ENCODE results near the gene HK2. TPM values are rescaled to one million over a fixed set of nuclear protein-coding genes. Genes with fewer than 3 reads are reported as not detected.
"Not testable (repeated sequence)": the region's sequence is repeated elsewhere in the genome, so short reads cannot be mapped to it uniquely, and the experiment has no call there.

The HK2 gene
- total and polyA plus RNA-seq, 2 experiments from 2014 or later = 24.2 to 25.3 TPM

- no peak overlapping the region for H3K4me2 ChIP-seq (ENCODE audit: unreplicated experiment)
- no peak overlapping the region for H3K27ac ChIP-seq
- H4K20me1 ChIP-seq (ENCODE audit: insufficient read depth) = no peaks in the 10 kb centered on the region
- H3K79me2 ChIP-seq (ENCODE audit: insufficient read depth) = no peaks in the 10 kb centered on the region
- H3K4me1 ChIP-seq (ENCODE audit: insufficient read depth) = peaks cover 59% of the 10 kb centered on the region
- no peak overlapping the region for H3K4me3 ChIP-seq
- peaks cover 66% of the 10 kb centered on the region for H3F3A ChIP-seq (ENCODE audit: insufficient read depth)
- H3K27me3 ChIP-seq (replicated peaks; ENCODE audit: insufficient read depth) = no peaks in the 10 kb centered on the region
- in situ Hi-C loops (cut with MboI) = no loop called here
- no peaks in the 10 kb centered on the region for H3K9me3 ChIP-seq (ENCODE audit: low read depth)
- H3K9ac ChIP-seq = no peak overlapping the region
- no peak overlapping the region for H2AFZ ChIP-seq
- peaks cover 49% of the 10 kb centered on the region for H3K36me3 ChIP-seq (ENCODE audit: low read depth)
- TF ChIP-seq EZH2 (IDR thresholded peaks at IDR 0.05; ENCODE audit: insufficient read depth, poor library complexity, severe bottlenecking) (no peak), EZH2phosphoT487 (IDR thresholded peaks at IDR 0.05; ENCODE audit: insufficient read depth, low read depth) (no peak)
- DNase-seq = no peak
- no peaks in the 10 kb centered on the region for H3K9me2 ChIP-seq (ENCODE audit: insufficient read depth)
- 98% methylated on average over 8 of the region's 8 CpGs for WGBS, 2 experiments (ENCODE audit: low coverage in 1 of 2, low lambda C conversion rate in 2 of 2, missing lambda C conversion rate in 2 of 2)
Measured at GRCh38 chr2:74890711-74891110, 56.8 kb downstream of the HK2 start.

DNA sequence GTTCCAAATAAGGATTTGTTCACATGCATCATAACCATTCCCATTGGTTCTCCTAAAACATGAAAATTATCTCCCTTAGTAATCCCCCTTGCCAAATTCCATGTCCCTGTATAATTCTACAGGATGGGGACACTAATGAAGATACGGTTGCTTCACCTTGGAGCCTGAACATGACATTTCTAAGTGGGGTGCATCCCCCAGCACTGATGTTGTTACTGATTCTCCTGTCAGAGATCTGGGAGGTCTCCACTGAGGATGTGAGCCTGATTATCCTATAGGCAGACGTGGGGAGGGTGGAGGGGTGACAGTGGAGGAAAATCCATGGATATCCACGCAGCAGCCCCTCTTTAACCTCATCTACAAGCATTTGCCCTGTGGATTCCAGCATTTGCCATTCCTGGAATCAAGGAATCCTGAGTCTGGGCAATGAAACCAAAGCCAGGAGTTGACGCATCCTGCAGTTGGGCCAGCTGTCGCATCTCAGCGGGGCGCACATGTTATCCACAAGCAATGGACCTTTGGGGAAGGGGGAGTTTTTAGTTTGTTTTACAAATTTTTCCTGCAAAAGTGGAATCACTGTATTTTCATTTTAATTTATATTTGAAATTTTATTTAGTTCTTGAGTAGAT lies 57.3 kb downstream of the HK2 start:
- peaks cover 49% of the 10 kb centered on the region for H3K36me3 ChIP-seq (ENCODE audit: low read depth)
- H3K4me3 ChIP-seq = no peak overlapping the region
- H3K4me2 ChIP-seq (ENCODE audit: unreplicated experiment) = no peak overlapping the region
- WGBS, 2 experiments (ENCODE audit: low coverage in 1 of 2, low lambda C conversion rate in 2 of 2, missing lambda C conversion rate in 2 of 2) = 79 to 83% methylated on average over 7 of the region's 7 CpGs
- no peaks in the 10 kb centered on the region for H3K9me2 ChIP-seq (ENCODE audit: insufficient read depth)
- peaks cover 59% of the 10 kb centered on the region for H3K4me1 ChIP-seq (ENCODE audit: insufficient read depth)
- TF ChIP-seq EZH2 (IDR thresholded peaks at IDR 0.05; ENCODE audit: insufficient read depth, poor library complexity, severe bottlenecking) (no peak), EZH2phosphoT487 (IDR thresholded peaks at IDR 0.05; ENCODE audit: insufficient read depth, low read depth) (no peak)
- H3F3A ChIP-seq (ENCODE audit: insufficient read depth) = peaks cover 63% of the 10 kb centered on the region
- no peaks in the 10 kb centered on the region for H4K20me1 ChIP-seq (ENCODE audit: insufficient read depth)
- H3K27me3 ChIP-seq (replicated peaks; ENCODE audit: insufficient read depth) = no peaks in the 10 kb centered on the region
- H3K9me3 ChIP-seq (ENCODE audit: low read depth) = no peaks in the 10 kb centered on the region
- in situ Hi-C loops (cut with MboI) = no loop called here
- H3K9ac ChIP-seq = no peak overlapping the region
- no peaks in the 10 kb centered on the region for H3K79me2 ChIP-seq (ENCODE audit: insufficient read depth)
- no peak overlapping the region for H3K27ac ChIP-seq
- no peak overlapping the region for H2AFZ ChIP-seq
- DNase-seq = no peak

DNA sequence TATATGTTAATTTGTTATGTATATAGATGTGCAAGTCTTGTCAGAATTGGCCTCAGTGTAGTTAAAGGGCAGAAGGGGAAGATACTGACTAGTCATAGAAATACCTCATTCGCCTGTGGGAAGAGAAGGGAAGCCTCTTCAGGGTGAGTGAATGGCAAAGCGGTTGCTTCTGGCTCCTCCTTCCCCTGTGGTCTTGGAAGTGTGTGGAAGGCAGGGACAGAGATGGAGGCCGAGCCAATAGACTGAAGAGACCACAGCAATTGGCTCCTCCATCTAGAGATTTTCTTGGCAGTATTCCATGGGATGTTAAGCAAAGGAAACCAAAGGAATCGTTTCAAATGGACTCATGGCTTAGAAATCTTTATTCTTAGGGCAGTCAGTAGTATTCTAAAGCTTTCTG lies 57.9 kb downstream of the HK2 start:
- H3K79me2 ChIP-seq (ENCODE audit: insufficient read depth); H3K9me2 ChIP-seq (ENCODE audit: insufficient read depth); in situ Hi-C loops (cut with MboI); H3K4me3 ChIP-seq; H2AFZ ChIP-seq; H3K27me3 ChIP-seq (replicated peaks; ENCODE audit: insufficient read depth); H3K4me2 ChIP-seq (ENCODE audit: unreplicated experiment); H3K9me3 ChIP-seq (ENCODE audit: low read depth); H3K9ac ChIP-seq; H4K20me1 ChIP-seq (ENCODE audit: insufficient read depth): not testable (repeated sequence)
- peaks cover 56% of the 10 kb centered on the region for H3K4me1 ChIP-seq (ENCODE audit: insufficient read depth)
- peak overlapping the region; percentile 78; the same call in 1 of the 2 replicates for H3K27ac ChIP-seq
- H3F3A ChIP-seq (ENCODE audit: insufficient read depth) = peaks cover 57% of the 10 kb centered on the region
- peak; percentile 34 for DNase-seq
- H3K36me3 ChIP-seq (ENCODE audit: low read depth) = peaks cover 49% of the 10 kb centered on the region
- WGBS, 2 experiments (ENCODE audit: low coverage in 1 of 2, low lambda C conversion rate in 2 of 2, missing lambda C conversion rate in 2 of 2) = 85 to 86% methylated on average over 4 of the region's 4 CpGs

DNA sequence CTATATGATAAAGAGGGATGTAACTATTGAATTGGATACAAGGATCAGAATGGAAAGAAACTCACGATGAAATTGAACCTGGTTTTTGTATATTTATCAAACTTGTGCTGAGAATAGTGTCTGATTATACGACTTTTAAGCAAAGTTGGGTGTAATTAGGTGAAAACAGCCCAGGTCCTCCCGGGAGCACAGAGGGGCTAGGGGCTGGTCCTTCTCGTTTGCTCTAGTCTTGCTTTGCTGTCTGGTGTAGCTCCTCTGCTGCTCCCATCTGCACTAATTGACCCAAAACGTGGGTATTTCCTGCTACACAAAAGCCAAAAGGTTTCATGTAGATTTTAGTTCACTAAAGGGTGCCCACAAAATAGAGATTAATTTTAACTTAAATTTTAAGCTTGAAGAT lies 58.7 kb downstream of the HK2 start:
- no peaks in the 10 kb centered on the region for H3K9me2 ChIP-seq (ENCODE audit: insufficient read depth)
- in situ Hi-C loops (cut with MboI) = no loop called here
- H3K4me3 ChIP-seq = no peak overlapping the region
- H3K9me3 ChIP-seq (ENCODE audit: low read depth) = no peaks in the 10 kb centered on the region
- peak overlapping the region; percentile 78 for H3K27ac ChIP-seq
- no peaks in the 10 kb centered on the region for H3K27me3 ChIP-seq (replicated peaks; ENCODE audit: insufficient read depth)
- H3K9ac ChIP-seq = no peak overlapping the region
- peaks cover 48% of the 10 kb centered on the region for H3K4me1 ChIP-seq (ENCODE audit: insufficient read depth)
- H3K36me3 ChIP-seq (ENCODE audit: low read depth) = peaks cover 49% of the 10 kb centered on the region
- no peak overlapping the region for H2AFZ ChIP-seq
- peak overlapping the region; percentile 38 for H3K4me2 ChIP-seq (ENCODE audit: unreplicated experiment)
- DNase-seq = no peak
- WGBS, 2 experiments (ENCODE audit: low coverage in 1 of 2, low lambda C conversion rate in 2 of 2, missing lambda C conversion rate in 2 of 2) = 87 to 88% methylated on average over 5 of the region's 5 CpGs
- peaks cover 49% of the 10 kb centered on the region for H3F3A ChIP-seq (ENCODE audit: insufficient read depth)
- no peak for TF ChIP-seq EZH2 (IDR thresholded peaks at IDR 0.05; ENCODE audit: insufficient read depth, poor library complexity, severe bottlenecking)
- TF ChIP-seq EZH2phosphoT487 (IDR thresholded peaks at IDR 0.05; ENCODE audit: insufficient read depth, low read depth) = no peak
- H3K79me2 ChIP-seq (ENCODE audit: insufficient read depth) = no peaks in the 10 kb centered on the region
- H4K20me1 ChIP-seq (ENCODE audit: insufficient read depth) = no peaks in the 10 kb centered on the region

DNA sequence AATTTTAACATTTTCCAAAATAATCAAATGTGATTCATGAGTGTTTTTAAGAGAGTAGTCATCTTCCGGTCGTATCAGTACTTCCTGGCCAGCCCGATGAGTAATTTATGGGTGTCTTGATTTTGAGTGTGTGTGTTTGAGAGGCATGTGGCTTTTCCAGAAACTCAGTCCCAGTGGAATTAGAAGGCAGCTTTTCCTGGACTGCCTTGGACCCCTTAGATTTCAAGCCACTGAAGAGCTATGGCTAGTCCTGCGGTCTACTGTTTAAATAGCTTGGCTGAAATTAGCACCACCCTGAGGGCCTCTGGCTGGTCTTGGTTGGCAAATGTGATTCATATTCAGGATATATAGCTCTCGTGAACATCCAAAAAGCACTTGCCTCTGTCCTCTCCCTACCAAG lies 59.4 kb downstream of the HK2 start:
- Histone ChIP-seq H3K27ac (peak overlapping the region; percentile 78), H3K36me3 (ENCODE audit: low read depth) (peaks cover 43% of the 10 kb centered on the region), H3K79me2 (ENCODE audit: insufficient read depth) (no peaks in the 10 kb centered on the region), H3K9me2 (ENCODE audit: insufficient read depth) (no peaks in the 10 kb centered on the region), H3K9me3 (ENCODE audit: low read depth) (no peaks in the 10 kb centered on the region), H3K4me1 (ENCODE audit: insufficient read depth) (peaks cover 41% of the 10 kb centered on the region), H3K27me3 (replicated peaks; ENCODE audit: insufficient read depth) (no peaks in the 10 kb centered on the region), H4K20me1 (ENCODE audit: insufficient read depth) (no peaks in the 10 kb centered on the region), H3K9ac (peak overlapping the region; percentile 25; the same call in 1 of the 2 replicates), H3K4me3 (no peak overlapping the region), H3K4me2 (ENCODE audit: unreplicated experiment) (peak overlapping the region; percentile 38), H2AFZ (no peak overlapping the region), H3F3A (ENCODE audit: insufficient read depth) (peaks cover 42% of the 10 kb centered on the region)
- in situ Hi-C loops (cut with MboI) = no loop called here
- peak; percentile 87 for DNase-seq
- WGBS, 2 experiments (ENCODE audit: low coverage in 1 of 2, low lambda C conversion rate in 2 of 2, missing lambda C conversion rate in 2 of 2) = 6 to 9% methylated on average over 5 of the region's 5 CpGs
- TF ChIP-seq EZH2phosphoT487 (IDR thresholded peaks at IDR 0.05; ENCODE audit: insufficient read depth, low read depth) = no peak
- no peak for TF ChIP-seq EZH2 (IDR thresholded peaks at IDR 0.05; ENCODE audit: insufficient read depth, poor library complexity, severe bottlenecking)

Measured in GM23248 (cell line).